HCT116 (cell line): Measurements from ENCODE around the gene XPO1. TPM values are rescaled to one million over a fixed set of nuclear protein-coding genes. Genes with fewer than 3 reads are reported as not detected.

Experiments used
- ATAC-seq: fragments of 200-7000 bp; cut with Tn5 transposase; 2 replicates; pipeline ENCODE4 v1.9.1; 2020; ENCODE audit warnings: mild to moderate bottlenecking, moderate library complexity
- BruUV-seq: library from RNA; stranded (reverse); fragments of 400-500 nt; replicated peaks from 2 replicates; lab custom pipeline; 2021; lab: Mats Ljungman, UMichigan
- CTCF ChIA-PET: fragments of 300-600 bp; sonication (Branson Sonifier 250); formaldehyde crosslinking; loops from one replicate; lab custom pipeline; 2021; ENCODE audit warnings: antibody characterized with exemption; lab: Charles Lee
- POLR2A ChIA-PET: fragments of 300-600, 350-600 bp; sonication (Branson Sonifier 250); formaldehyde crosslinking; loops from one replicate; lab custom pipeline; 2021; ENCODE audit warnings: antibody characterized with exemption; lab: Charles Lee
- RAD21 ChIA-PET, 2 experiments: fragments of 300-600 bp; sonication (Branson Sonifier 250); formaldehyde crosslinking; loops; one replicate each; lab custom pipeline; 2023; ENCODE audit warnings: low total read pairs in 2 of 2; ENCODE audit not compliant: uncharacterized antibody in 2 of 2, unreplicated experiment in 2 of 2, low non-redundant PET in 1 of 2; lab: Charles Lee
- DNase-seq: peaks from one replicate; pipeline ENCODE4 v3.0.0-alpha.2; 2010; ENCODE audit warnings: low read depth, low spot score
- H2AFZ ChIP-seq: fragments of 200-600 bp; shearing (Covaris generic), sonication (generic); 2 replicates; pipeline ENCODE4 v1.6.1; 2017; ENCODE audit warnings: low read depth, mixed run types, mixed read lengths, antibody characterized with exemption, low read length; ENCODE audit not compliant: poor library complexity, severe bottlenecking
- H3K27ac ChIP-seq: 2 replicates; pipeline ENCODE4 v1.5.1; 2012; ENCODE audit warnings: low read depth, low read length
- H3K27me3 ChIP-seq: fragments of 200-600 bp; sonication (generic); 2 replicates; pipeline ENCODE4 v1.6.1; 2016; ENCODE audit warnings: mixed run types, low read length, mixed read lengths; ENCODE audit not compliant: insufficient read depth
- H3K36me3 ChIP-seq, 2 experiments: fragments of 200-500 bp in 1 of 2; fragments of 200-600 bp in 1 of 2; sonication (Bioruptor generic) in 1 of 2; sonication (generic) in 1 of 2; 2 replicates each; pipeline versions ENCODE4 v1.5.1 to v1.6.1; 2014 to 2016; ENCODE audit warnings: low read length in 2 of 2, inconsistent platforms in 1 of 2, mixed read lengths in 1 of 2, mixed run types in 1 of 2; ENCODE audit not compliant: insufficient read depth in 2 of 2, control insufficient read depth in 1 of 2
- H3K4me1 ChIP-seq, 2 experiments: fragments of 200-600 bp in 1 of 2; sonication (generic) in 1 of 2; 2 replicates each; pipeline versions ENCODE4 v1.5.1 to v1.6.1; 2012 to 2017; ENCODE audit warnings: low read length in 2 of 2, inconsistent platforms in 1 of 2, mild to moderate bottlenecking in 1 of 2, mixed read lengths in 1 of 2, mixed run types in 1 of 2, moderate library complexity in 1 of 2; ENCODE audit not compliant: insufficient read depth in 2 of 2, control insufficient read depth in 1 of 2
- H3K4me2 ChIP-seq: fragments of 200-600 bp; sonication (generic); 2 replicates; pipeline ENCODE4 v1.6.1; 2017; ENCODE audit warnings: mixed run types, low read length, mixed read lengths
- H3K4me3 ChIP-seq, 2 experiments: fragments of 200-600 bp in 1 of 2; sonication (generic) in 1 of 2; replicated peaks in 1 of 2; 2 replicates each; pipeline ENCODE4 v1.5.1; 2011 to 2016; ENCODE audit warnings: low read length in 2 of 2, control low read depth in 1 of 2, low read depth in 1 of 2, mild to moderate bottlenecking in 1 of 2, mixed read lengths in 1 of 2, mixed run types in 1 of 2
- H3K79me2 ChIP-seq: fragments of 200-600 bp; sonication (generic); 2 replicates; pipeline ENCODE4 v1.6.1; 2017; ENCODE audit warnings: mild to moderate bottlenecking, mixed run types, low read length, moderate library complexity, mixed read lengths; ENCODE audit not compliant: insufficient read depth
- H3K9ac ChIP-seq: fragments of 200-600 bp; sonication (generic); 2 replicates; pipeline ENCODE4 v1.6.1; 2016; ENCODE audit warnings: low read length, mixed read lengths
- H3K9me2 ChIP-seq: fragments of 200-600 bp; sonication (generic), shearing (Covaris generic); 2 replicates; pipeline ENCODE4 v1.6.1; 2017; ENCODE audit warnings: mixed run types, mild to moderate bottlenecking, moderate library complexity; ENCODE audit not compliant: insufficient read depth
- H3K9me3 ChIP-seq, 2 experiments: fragments of 200-500 bp in 1 of 2; fragments of 200-600 bp in 1 of 2; sonication (Bioruptor generic) in 1 of 2; sonication (generic) in 1 of 2; 2 replicates each; pipeline ENCODE4 v1.6.1; 2014 to 2017; ENCODE audit warnings: low read length in 2 of 2, mixed read lengths in 2 of 2, inconsistent platforms in 1 of 2, low read depth in 1 of 2, mild to moderate bottlenecking in 1 of 2, mixed run types in 1 of 2, moderate library complexity in 1 of 2; ENCODE audit not compliant: control insufficient read depth in 1 of 2, insufficient read depth in 1 of 2
- H4K20me1 ChIP-seq: fragments of 200-600 bp; sonication (generic), shearing (Covaris generic); 2 replicates; pipeline ENCODE4 v1.6.1; 2017; ENCODE audit warnings: mixed run types, mild to moderate bottlenecking, moderate library complexity; ENCODE audit not compliant: insufficient read depth
- EGR1 ChIP-seq: IDR thresholded peaks from 2 replicates; pipeline ENCODE4 v1.6.1; 2012; ENCODE audit warnings: low read depth
- ELF1 ChIP-seq: IDR thresholded peaks from 2 replicates; pipeline ENCODE4 v1.6.1; 2012; ENCODE audit warnings: low read depth, borderline replicate concordance
- EZH2 ChIP-seq: fragments of 200-600 bp; sonication (generic); IDR thresholded peaks from 2 replicates; pipeline ENCODE4 v1.6.1; 2017; ENCODE audit warnings: antibody characterized with exemption, mixed run types
- EZH2phosphoT487 ChIP-seq: fragments of 200-600 bp; IDR thresholded peaks from 2 replicates; pipeline ENCODE4 v1.6.1; 2018; ENCODE audit warnings: antibody characterized with exemption, borderline replicate concordance
- FOSL1 ChIP-seq: IDR thresholded peaks from 2 replicates; pipeline ENCODE4 v1.6.1; 2012; ENCODE audit warnings: low read depth
- JUND ChIP-seq: IDR thresholded peaks from 2 replicates; pipeline ENCODE4 v1.6.1; 2012
- POLR2A ChIP-seq: IDR thresholded peaks from 2 replicates; pipeline ENCODE4 v1.7.0; 2011; ENCODE audit warnings: borderline replicate concordance; ENCODE audit not compliant: insufficient read depth, insufficient read length; ENCODE audit errors: extremely low read depth
- RAD21 ChIP-seq: IDR thresholded peaks from 2 replicates; pipeline ENCODE4 v1.6.1; 2012; ENCODE audit warnings: low read depth, mild to moderate bottlenecking
- REST ChIP-seq: IDR thresholded peaks from 2 replicates; pipeline ENCODE4 v1.6.1; 2012; ENCODE audit warnings: low read depth
- SP1 ChIP-seq: IDR thresholded peaks from 2 replicates; pipeline ENCODE4 v1.6.1; 2012; ENCODE audit warnings: low read depth
- TCF7L2 ChIP-seq: IDR thresholded peaks from 2 replicates; pipeline ENCODE4 v1.7.0; 2011; ENCODE audit warnings: borderline replicate concordance, inconsistent platforms; ENCODE audit not compliant: insufficient read depth, insufficient read length; ENCODE audit errors: extremely low read depth
- ZNF274 ChIP-seq: fragments of 200-500 bp; sonication (Bioruptor generic); IDR thresholded peaks from 2 replicates; pipeline ENCODE4 v1.6.1; 2014; ENCODE audit warnings: mild to moderate bottlenecking, low read depth, low read length, inconsistent platforms
- intact Hi-C: fragments of 100-400 bp; cut with micrococcal nuclease; formaldehyde crosslinking; loops from 2 replicates; pipeline ENCODE4 v1.10.0; 2022
- total RNA-seq: library from RNA; stranded (reverse); gene quantifications from one replicate; pipeline ENCODE4 v1.2.1, GENCODE V29; 2021; ENCODE audit not compliant: unreplicated experiment

XPO1 gene
- total RNA-seq, 1 experiment from 2014 or later = 184 TPM

DNA sequence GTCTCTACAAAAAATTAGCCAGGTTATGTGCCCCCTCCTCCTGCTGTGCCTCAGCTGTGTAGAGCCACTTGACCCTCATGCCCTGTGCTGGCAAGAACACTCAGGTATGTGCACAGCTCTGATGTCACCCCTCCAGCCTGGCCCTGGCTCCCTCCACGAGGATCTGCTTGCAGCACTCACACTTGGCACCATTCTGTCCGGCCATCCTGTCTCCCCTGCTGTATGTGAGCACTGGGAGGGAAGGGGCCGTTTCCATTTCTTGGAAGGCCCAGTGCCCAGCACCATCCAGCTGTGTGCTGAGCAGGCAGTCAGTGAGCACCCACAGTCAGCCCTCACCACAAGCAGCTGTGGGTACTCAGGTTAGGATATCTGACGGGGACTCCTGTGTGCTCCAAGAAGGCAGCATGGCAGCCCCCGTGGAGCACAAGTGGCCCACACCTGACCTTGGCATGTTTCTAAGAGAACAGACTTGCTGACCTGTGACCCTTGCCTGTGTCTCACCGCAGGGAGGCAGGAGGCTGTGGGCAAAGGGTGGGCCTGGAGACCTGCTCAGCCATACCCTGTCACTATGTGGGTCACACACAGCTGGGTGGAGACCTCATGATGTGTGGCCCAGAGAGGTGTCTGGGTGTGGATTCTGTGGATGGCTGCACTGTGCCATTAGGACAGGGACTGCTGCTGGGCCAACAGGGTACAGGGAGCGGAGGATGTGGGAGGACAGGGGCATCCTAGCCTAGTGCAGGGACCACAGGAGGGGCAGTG is 98.7 kb downstream of the XPO1 start:
- RAD21 ChIA-PET = no interaction called here
- BruUV-seq = no TSS peak

More for the DNA sequence above, 98.7 kb downstream of the XPO1 start:
- Histone ChIP-seq H3K9me3 (no peaks in the 10 kb centered on the region), H3K9ac (no peak overlapping the region), H3K4me1 (peaks cover 2 to 11% of the 10 kb centered on the region in 2 experiments; a peak in 1 of 4 replicates), H4K20me1 (peaks cover 15% of the 10 kb centered on the region), H3K27me3 (no peaks in the 10 kb centered on the region), H3K79me2 (peaks cover 98% of the 10 kb centered on the region), H3K4me3 (no peak overlapping the region), H3K27ac (no peak overlapping the region)
- DNase-seq (no peak), ATAC-seq (peak; percentile 17; the same call in 1 of the 2 replicates)
- ChIA-PET CTCF (interaction anchor here (1.2 kb wide), 1 partner anchor 13 kb away, joined by 4 read pairs; no protein-coding TSS in a partner anchor), POLR2A (no interaction called here)
- intact Hi-C loops = no loop called here
- no peak for TF ChIP-seq ZNF274
- TF ChIP-seq RAD21 = no peak
- no peak for TF ChIP-seq TCF7L2
- no peak for TF ChIP-seq EZH2phosphoT487
- TF ChIP-seq FOSL1 = no peak
- no peak for TF ChIP-seq EZH2
- no peak for TF ChIP-seq JUND
- no peak for TF ChIP-seq POLR2A
- TF ChIP-seq ELF1 = no peak
- no peak for TF ChIP-seq REST
- TF ChIP-seq SP1 = no peak
- TF ChIP-seq EGR1 = no peak
- TF ChIP-seq, all 23 proteins: peak for 0
- Histone ChIP-seq H3K4me2 (no peak overlapping the region), H2AFZ (no peak overlapping the region), H3K9me2 (no peaks in the 10 kb centered on the region), H3K36me3 (no peaks in the 10 kb centered on the region)
